ENCODE measurements around the gene TBC1D22A. TPM values are rescaled to one million over a fixed set of nuclear protein-coding genes. Genes with fewer than 3 reads are reported as not detected.

Gene TBC1D22A
- total RNA-seq, 1 experiment from 2014 or later: 32.6 TPM

- Mint-ChIP-seq H3K27ac (ENCODE audit: unreplicated experiment) (no peak overlapping the region), H3K36me3 (ENCODE audit: insufficient read depth, unreplicated experiment) (peaks cover 26% of the 10 kb centered on the region), H3K9me3 (ENCODE audit: unreplicated experiment) (no peaks in the 10 kb centered on the region), H3K4me1 (ENCODE audit: low read depth, unreplicated experiment) (peaks cover 7% of the 10 kb centered on the region), H3K4me3 (ENCODE audit: unreplicated experiment) (no peak overlapping the region), H3K27me3 (ENCODE audit: insufficient read depth, unreplicated experiment) (no peaks in the 10 kb centered on the region)
- BruUV-seq (replicated peaks): no TSS peak
- DNase-seq: peak in 1 of 2 experiments; percentile 27
- CTCF ChIA-PET: interaction anchor here (1.2 kb wide), 1 partner anchor 36 kb away, joined by 4 read pairs; no protein-coding TSS in a partner anchor
- H3K4me1 ChIP-seq: no peaks in the 10 kb centered on the region
- H3K36me3 ChIP-seq (ENCODE audit: control insufficient read depth, insufficient read depth, low read length): peaks cover 1% of the 10 kb centered on the region
- POLR2A ChIA-PET: interaction anchor here (0.5 kb wide), 1 partner anchor 55 kb away, joined by 3 read pairs; no protein-coding TSS in a partner anchor
- intact Hi-C loops (cut with micrococcal nuclease; ENCODE audit: unreplicated experiment): loop anchor here (10.0 kb wide), 1 partner anchor 201 kb away; no protein-coding TSS in a partner anchor
- H3K9me3 ChIP-seq: no peaks in the 10 kb centered on the region
- H3K4me3 ChIP-seq (ENCODE audit: low read depth, low read length): no peak overlapping the region
- TF ChIP-seq, protein P1, sequence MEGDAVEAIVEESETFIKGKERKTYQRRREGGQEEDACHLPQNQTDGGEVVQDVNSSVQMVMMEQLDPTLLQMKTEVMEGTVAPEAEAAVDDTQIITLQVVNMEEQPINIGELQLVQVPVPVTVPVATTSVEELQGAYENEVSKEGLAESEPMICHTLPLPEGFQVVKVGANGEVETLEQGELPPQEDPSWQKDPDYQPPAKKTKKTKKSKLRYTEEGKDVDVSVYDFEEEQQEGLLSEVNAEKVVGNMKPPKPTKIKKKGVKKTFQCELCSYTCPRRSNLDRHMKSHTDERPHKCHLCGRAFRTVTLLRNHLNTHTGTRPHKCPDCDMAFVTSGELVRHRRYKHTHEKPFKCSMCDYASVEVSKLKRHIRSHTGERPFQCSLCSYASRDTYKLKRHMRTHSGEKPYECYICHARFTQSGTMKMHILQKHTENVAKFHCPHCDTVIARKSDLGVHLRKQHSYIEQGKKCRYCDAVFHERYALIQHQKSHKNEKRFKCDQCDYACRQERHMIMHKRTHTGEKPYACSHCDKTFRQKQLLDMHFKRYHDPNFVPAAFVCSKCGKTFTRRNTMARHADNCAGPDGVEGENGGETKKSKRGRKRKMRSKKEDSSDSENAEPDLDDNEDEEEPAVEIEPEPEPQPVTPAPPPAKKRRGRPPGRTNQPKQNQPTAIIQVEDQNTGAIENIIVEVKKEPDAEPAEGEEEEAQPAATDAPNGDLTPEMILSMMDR (IDR thresholded peaks at IDR 0.05; ENCODE audit: insufficient read depth in 1 of 2, low read depth in 1 of 2, low read length in 1 of 2, severe bottlenecking in 1 of 2, unreplicated experiment in 1 of 2): no peak
- no peaks in the 10 kb centered on the region for H3K27me3 ChIP-seq (replicated peaks; ENCODE audit: control insufficient read depth, insufficient read depth, low read length)
Measured at GRCh38 chr22:46794067-46794466, 31.6 kb downstream of the TBC1D22A start.

DNA sequence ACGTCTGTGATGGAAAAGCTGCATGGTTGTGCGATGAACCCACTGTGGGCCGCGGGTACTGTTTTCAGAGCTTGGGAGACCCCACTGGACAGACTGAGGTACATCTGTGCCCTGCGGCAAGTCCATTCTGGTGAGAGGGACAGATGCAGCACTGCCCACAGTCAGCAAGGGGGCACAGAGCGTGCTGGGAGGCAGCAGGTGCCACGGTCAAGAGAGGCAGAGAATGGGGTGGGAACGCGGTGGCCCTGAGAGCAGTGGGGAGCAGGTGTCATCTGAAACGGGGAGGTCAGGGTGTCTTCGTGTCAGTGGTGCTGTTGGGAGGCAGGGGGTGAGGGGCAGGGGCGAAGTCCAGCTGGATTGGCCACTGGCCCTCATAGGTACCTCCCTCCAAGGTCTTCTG is 32.0 kb downstream of the TBC1D22A start:
- peaks cover 2% of the 10 kb centered on the region for H3K36me3 ChIP-seq (ENCODE audit: control insufficient read depth, insufficient read depth, low read length)
- no peaks in the 10 kb centered on the region for H3K27me3 ChIP-seq (replicated peaks; ENCODE audit: control insufficient read depth, insufficient read depth, low read length)
- no peaks in the 10 kb centered on the region for H3K9me3 Mint-ChIP-seq (ENCODE audit: unreplicated experiment)
- no peak overlapping the region for H3K4me3 ChIP-seq (ENCODE audit: low read depth, low read length)
- peaks cover 7% of the 10 kb centered on the region for H3K4me1 Mint-ChIP-seq (ENCODE audit: low read depth, unreplicated experiment)
- TF ChIP-seq, protein P1 (IDR thresholded peaks at IDR 0.05; ENCODE audit: insufficient read depth in 1 of 2, low read depth in 1 of 2, low read length in 1 of 2, severe bottlenecking in 1 of 2, unreplicated experiment in 1 of 2): no peak
- DNase-seq: peak in 1 of 2 experiments; percentile 13
- intact Hi-C loops (cut with micrococcal nuclease; ENCODE audit: unreplicated experiment): loop anchor here (10.0 kb wide), 1 partner anchor 200 kb away; no protein-coding TSS in a partner anchor
- POLR2A ChIA-PET: no interaction called here
- H3K27ac Mint-ChIP-seq (ENCODE audit: unreplicated experiment): no peak overlapping the region
- H3K4me1 ChIP-seq: no peaks in the 10 kb centered on the region
- no peaks in the 10 kb centered on the region for H3K9me3 ChIP-seq
- H3K27me3 Mint-ChIP-seq (ENCODE audit: insufficient read depth, unreplicated experiment): no peaks in the 10 kb centered on the region
- H3K4me3 Mint-ChIP-seq (ENCODE audit: unreplicated experiment): no peak overlapping the region
- CTCF ChIA-PET: no interaction called here
- peaks cover 26% of the 10 kb centered on the region for H3K36me3 Mint-ChIP-seq (ENCODE audit: insufficient read depth, unreplicated experiment)
- BruUV-seq (replicated peaks): no TSS peak

DNA sequence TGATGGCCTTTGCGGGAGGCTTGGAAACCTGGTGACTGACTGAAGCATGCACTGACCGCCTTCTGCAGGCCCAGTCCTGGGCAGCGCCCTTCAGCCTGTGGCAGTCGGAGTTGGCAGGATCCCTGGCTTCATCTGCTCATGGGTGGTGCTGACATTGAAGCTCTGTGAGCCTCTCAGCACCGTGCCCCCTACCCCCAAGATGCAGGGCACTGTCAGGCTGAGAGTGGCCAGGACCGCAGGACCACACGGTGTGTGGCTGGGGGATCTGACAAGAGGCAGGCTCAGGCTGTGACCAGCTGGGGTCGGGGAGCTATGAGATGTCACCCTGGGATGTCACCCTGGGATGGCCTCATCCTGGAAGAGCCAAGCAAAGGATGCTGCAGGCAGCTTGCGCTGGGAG is 32.7 kb downstream of the TBC1D22A start:
- POLR2A ChIA-PET: no interaction called here
- no peaks in the 10 kb centered on the region for H3K9me3 Mint-ChIP-seq (ENCODE audit: unreplicated experiment)
- H3K27ac Mint-ChIP-seq (ENCODE audit: unreplicated experiment): no peak overlapping the region
- H3K27me3 Mint-ChIP-seq (ENCODE audit: insufficient read depth, unreplicated experiment): no peaks in the 10 kb centered on the region
- H3K9me3 ChIP-seq: no peaks in the 10 kb centered on the region
- H3K4me3 Mint-ChIP-seq (ENCODE audit: unreplicated experiment): no peak overlapping the region
- peak in 1 of 2 experiments; percentile 16 for DNase-seq
- peaks cover 2% of the 10 kb centered on the region for H3K36me3 ChIP-seq (ENCODE audit: control insufficient read depth, insufficient read depth, low read length)
- no peaks in the 10 kb centered on the region for H3K27me3 ChIP-seq (replicated peaks; ENCODE audit: control insufficient read depth, insufficient read depth, low read length)
- H3K4me1 Mint-ChIP-seq (ENCODE audit: low read depth, unreplicated experiment): peaks cover 7% of the 10 kb centered on the region
- intact Hi-C loops (cut with micrococcal nuclease; ENCODE audit: unreplicated experiment): loop anchor here (10.0 kb wide), 1 partner anchor 200 kb away; no protein-coding TSS in a partner anchor
- H3K4me1 ChIP-seq: no peaks in the 10 kb centered on the region
- TF ChIP-seq, protein P1 (IDR thresholded peaks at IDR 0.05; ENCODE audit: insufficient read depth in 1 of 2, low read depth in 1 of 2, low read length in 1 of 2, severe bottlenecking in 1 of 2, unreplicated experiment in 1 of 2): no peak
- no TSS peak for BruUV-seq (replicated peaks)
- CTCF ChIA-PET: no interaction called here
- peaks cover 32% of the 10 kb centered on the region for H3K36me3 Mint-ChIP-seq (ENCODE audit: insufficient read depth, unreplicated experiment)
- no peak overlapping the region for H3K4me3 ChIP-seq (ENCODE audit: low read depth, low read length)
